ENCODE results near the gene DCAKD.

- peak; percentile 16 for TF ChIP-seq CTCF (IDR thresholded peaks at IDR 0.05; ENCODE audit: low read depth, low read length, poor library complexity, severe bottlenecking)
- no peak for TF ChIP-seq EZH2phosphoT487 (IDR thresholded peaks at IDR 0.05; ENCODE audit: borderline replicate concordance, low read length)
Observed at GRCh38 chr17:45018848-45019711, 32.4 kb downstream of the DCAKD start.

Measured in DOHH2 (cell line).